ENCODE data around the gene NEDD8.

The NEDD8 gene

DNA sequence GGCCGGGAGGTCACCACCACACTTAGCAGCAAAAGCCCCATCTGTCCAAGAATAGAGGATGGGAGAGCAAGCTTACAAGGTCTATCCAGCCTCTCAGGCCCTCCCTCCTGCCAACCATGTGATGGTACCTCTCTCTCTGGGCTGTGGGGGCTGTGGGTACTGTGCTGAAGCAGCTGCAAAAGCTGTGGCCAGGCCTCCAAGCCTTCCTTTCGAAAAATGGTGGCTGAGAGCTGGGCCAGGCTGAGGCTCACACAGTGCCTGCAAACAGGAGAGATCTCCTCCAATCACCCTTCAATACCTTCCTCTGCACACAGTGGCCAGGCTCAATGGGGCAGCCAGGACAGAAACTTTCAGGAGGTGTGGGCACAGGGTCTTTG is 44.6 kb downstream of the NEDD8 start:
- TF ChIP-seq, protein P1, sequence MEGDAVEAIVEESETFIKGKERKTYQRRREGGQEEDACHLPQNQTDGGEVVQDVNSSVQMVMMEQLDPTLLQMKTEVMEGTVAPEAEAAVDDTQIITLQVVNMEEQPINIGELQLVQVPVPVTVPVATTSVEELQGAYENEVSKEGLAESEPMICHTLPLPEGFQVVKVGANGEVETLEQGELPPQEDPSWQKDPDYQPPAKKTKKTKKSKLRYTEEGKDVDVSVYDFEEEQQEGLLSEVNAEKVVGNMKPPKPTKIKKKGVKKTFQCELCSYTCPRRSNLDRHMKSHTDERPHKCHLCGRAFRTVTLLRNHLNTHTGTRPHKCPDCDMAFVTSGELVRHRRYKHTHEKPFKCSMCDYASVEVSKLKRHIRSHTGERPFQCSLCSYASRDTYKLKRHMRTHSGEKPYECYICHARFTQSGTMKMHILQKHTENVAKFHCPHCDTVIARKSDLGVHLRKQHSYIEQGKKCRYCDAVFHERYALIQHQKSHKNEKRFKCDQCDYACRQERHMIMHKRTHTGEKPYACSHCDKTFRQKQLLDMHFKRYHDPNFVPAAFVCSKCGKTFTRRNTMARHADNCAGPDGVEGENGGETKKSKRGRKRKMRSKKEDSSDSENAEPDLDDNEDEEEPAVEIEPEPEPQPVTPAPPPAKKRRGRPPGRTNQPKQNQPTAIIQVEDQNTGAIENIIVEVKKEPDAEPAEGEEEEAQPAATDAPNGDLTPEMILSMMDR (IDR thresholded peaks at IDR 0.05), result no peak

DNA sequence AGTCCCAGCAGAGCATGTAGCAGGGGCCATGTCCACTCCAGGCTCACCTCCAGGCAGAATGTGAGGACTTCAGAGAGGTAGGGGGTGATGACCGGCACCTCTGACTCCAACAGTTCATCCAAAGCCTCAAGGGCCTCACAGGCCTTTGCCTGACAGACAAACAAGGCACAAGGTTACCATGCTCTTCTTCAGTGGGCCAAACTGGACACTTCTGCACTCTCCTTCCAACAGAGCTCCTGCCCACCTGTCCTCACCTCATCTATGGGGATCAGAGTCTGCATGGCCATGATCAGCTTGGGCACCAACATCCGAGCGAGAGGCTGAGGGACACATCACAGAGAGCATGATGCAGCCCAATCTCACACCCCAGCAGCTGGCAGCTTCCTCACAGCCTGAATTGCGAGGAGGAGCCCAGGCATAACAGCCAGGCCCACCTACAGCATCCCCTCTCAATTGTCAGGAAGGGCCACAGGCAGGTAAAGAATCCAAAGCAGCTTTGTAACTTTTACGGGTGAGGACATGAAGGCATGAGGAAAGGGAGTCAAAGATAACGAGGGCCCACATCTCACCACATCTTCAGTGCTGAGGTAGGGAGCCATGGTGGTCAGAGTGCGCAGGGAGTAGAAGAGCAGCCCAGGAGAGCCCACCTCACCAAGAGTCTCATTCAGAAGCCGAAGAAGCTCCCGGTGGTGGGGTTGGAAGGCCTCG is 45.2 kb downstream of the NEDD8 start:
- TF ChIP-seq, protein P1 (IDR thresholded peaks at IDR 0.05), result no peak

DNA sequence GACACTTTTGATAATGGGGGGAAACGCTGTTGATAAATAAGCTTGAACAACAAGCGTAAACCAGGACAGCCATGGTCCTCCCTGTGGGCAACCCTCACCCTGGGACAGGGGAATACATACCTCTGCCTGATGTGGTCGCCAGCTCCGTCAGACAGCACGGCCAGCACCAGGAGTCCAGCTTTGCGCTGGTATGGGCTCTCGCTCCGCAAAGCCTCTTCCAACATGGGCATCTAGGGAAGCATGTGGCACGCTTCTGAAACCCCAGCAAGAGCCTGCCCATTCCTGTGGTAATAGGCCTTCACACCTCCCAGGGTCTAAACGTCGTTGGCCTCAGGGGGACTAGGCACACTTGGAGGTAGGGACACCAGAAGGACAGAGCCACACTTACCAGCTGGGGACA is 46.4 kb downstream of the NEDD8 start:
- TF ChIP-seq, protein P1 (IDR thresholded peaks at IDR 0.05), result no peak

DNA sequence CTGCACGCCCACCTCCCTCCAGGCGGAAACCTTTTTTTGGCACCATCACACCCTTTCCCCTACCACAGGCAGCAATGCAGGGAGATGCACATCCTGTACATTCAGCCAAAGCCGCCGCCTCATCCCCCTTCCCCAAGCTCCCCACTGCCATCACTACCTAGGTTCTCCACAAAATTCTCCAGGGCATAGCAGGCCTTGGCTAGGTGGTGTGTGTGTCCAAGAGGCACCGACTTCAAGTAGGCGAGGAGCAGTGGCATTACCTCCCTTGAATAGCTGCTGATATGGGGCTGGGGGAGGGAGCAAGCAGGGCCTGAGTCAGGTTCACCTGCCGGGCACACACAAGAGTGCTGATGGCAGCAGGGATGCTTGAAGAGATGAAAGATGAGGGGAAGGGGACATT is 47.1 kb downstream of the NEDD8 start:
- TF ChIP-seq, protein P1 (IDR thresholded peaks at IDR 0.05), result no peak

DNA sequence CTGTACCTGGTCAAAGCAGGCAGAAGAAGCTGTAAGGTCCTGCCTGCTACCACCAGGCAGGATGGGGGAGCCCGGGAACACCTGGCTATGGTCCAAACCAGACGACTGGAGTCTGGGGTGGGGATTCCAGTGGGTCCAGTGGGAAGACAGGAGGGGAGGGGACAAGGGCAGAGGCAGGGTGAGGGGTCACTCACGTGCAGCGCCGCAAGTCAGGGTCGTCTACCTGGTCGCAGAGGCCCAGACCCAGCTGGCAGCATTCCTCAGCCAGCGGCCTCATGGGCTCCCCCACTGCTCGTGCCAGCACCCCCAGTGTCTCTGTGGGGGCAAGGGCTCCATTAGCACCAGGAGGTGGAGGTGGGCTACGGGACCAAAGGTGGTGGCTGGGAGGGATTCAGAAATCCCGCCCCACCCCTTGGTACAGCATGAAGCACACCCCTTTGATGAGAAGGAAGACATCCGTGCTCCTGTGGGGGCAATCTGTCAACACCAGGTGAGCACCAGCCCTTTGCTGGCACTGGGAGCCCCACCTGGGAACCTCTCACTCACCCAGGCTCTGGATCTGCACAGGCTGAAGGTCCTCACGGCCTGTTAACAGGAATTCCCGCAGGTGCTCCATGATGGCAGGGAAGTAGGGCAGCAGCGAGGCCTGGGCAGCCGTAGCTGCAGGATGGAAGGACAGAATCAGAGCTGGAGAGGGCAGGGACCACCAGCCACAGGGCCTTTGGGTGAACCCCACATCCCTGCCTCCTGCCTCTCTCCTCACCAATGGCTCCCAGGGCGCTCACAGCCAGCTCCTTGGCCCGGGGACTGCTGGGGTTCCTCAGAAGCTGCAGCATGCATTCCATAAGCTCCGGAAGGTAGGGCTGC is 47.8 kb downstream of the NEDD8 start:
- TF ChIP-seq, protein P1 (IDR thresholded peaks at IDR 0.05), result no peak

DNA sequence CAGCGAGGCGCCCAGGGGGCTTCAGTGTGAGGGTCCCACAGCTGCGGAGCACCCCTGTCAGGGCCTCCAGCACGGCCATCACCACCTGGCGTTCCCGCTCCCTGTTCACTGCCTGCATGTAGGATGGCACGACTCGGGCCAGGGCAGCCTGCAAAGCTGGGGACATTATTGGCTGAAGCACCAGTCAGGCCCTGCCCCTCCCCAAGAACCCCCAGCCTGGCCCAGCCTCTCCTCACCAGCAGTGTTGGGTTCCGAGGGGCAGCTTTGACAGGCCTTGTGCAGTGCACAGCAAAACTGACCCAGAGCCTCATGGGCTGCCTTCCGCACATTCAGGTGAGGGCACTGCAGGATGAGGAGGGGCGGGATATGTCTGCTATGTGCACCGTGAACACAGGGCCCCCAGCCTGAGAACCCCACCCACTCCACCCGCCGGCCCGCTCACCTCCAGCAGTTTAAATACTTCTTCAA is 49.1 kb downstream of the NEDD8 start:
- TF ChIP-seq, protein P1 (IDR thresholded peaks at IDR 0.05), result no peak

DNA sequence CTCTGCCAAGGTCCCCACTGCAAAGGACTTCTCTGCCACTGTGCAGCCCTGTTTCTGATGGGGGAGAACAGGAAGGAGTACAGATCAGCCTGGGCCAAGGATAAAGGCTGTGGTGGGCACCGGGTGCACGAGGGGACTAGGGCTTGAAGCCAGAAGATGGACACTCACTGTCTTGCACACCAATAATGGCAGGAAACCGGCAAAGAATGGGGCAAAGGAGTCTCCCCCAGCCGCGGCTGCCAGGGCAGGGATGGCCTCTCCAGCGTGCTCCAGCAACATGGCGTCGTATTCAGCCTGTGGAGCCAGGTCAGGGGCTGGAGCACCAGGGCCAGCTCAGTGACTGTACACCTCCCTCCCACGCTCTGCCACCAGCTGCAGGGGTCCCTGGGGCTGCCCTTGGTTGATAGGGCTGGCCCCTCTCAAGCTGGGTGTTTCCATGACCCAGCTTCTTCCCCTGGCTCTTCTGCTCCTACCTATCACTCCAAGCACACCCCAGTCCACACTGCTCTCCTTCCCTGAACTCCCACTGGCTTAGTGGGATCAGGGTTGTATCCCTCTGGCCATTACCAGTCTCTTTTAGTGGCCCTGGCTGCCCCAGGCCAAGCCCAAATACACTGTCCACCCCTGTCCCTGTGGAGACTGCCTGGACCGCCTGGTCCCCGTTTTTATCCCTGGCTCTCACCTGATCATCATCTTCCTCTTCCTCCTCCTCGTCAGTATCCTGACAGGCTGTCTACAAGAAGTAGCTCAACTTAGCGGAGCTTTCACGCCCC is 49.9 kb downstream of the NEDD8 start:
- TF ChIP-seq, protein P1 (IDR thresholded peaks at IDR 0.05), result no peak

All from LNCAP (cell line).